GM12878 (cell line): ENCODE measurements around the gene RGS19. TPM values are rescaled to one million over a fixed set of nuclear protein-coding genes. Genes with fewer than 3 reads are reported as not detected.

Experiments used
- ATAC-seq: fragments of 200-7000 bp; cut with Tn5 transposase; 3 replicates; pipeline ENCODE4 v1.9.1; 2020; ENCODE audit warnings: mild to moderate bottlenecking, moderate library complexity
- BruUV-seq: library from RNA; stranded (reverse); fragments of 400-500 nt; replicated peaks from 2 replicates; lab custom pipeline; 2021; lab: Mats Ljungman, UMichigan
- CTCF ChIA-PET: fragments of 300-600 bp; sonication (Branson Sonifier 250); formaldehyde crosslinking; extraction: SDS; loops from one replicate; lab custom pipeline; 2021; ENCODE audit warnings: inconsistent platforms; lab: Yijun Ruan, JAX
- POLR2A ChIA-PET: fragments of 350-600 bp; formaldehyde crosslinking; extraction: SDS; loops from one replicate; lab custom pipeline; 2021; ENCODE audit warnings: inconsistent platforms; lab: Charles Lee
- RAD21 ChIA-PET: fragments of 300-600 bp; sonication (Branson Sonifier 250); formaldehyde crosslinking; loops from one replicate; lab custom pipeline; 2023; ENCODE audit warnings: antibody characterized with exemption; ENCODE audit not compliant: unreplicated experiment; lab: Charles Lee
- SMC1A ChIA-PET: fragments of 300-600 bp; sonication (Branson Sonifier 250); formaldehyde crosslinking; loops from one replicate; lab custom pipeline; 2023; ENCODE audit not compliant: unreplicated experiment, uncharacterized antibody; lab: Charles Lee
- DNase-seq: peaks from one replicate; pipeline ENCODE4 v3.0.0-alpha.2; 2011; ENCODE audit warnings: low read depth, low spot score
- FAIRE-seq: peaks from 3 replicates; lab custom pipeline; 2011; peaks lifted over from hg19 to GRCh38; lab: Jason Lieb, UNC
- H2AFZ ChIP-seq: 2 replicates; pipeline ENCODE4 v1.6.0; 2011; ENCODE audit warnings: low read depth, low read length, control low read depth; ENCODE audit not compliant: control insufficient read depth
- H3K27ac ChIP-seq: 2 replicates; pipeline ENCODE4 v1.5.1; 2011; ENCODE audit warnings: control low read depth; ENCODE audit not compliant: control insufficient read depth, insufficient read depth
- H3K27me3 ChIP-seq, 2 experiments: replicated peaks in 1 of 2; 2 replicates each; pipeline versions ENCODE4 v1.6.0 to v1.6.1; 2011; ENCODE audit warnings: low read length in 1 of 2; ENCODE audit not compliant: control insufficient read depth in 2 of 2, insufficient read depth in 2 of 2
- H3K36me3 ChIP-seq, 2 experiments: 2 replicates each; pipeline ENCODE4 v1.5.1; 2011; ENCODE audit warnings: low read length in 1 of 2; ENCODE audit not compliant: control insufficient read depth in 2 of 2, insufficient read depth in 2 of 2
- H3K4me1 ChIP-seq: 2 replicates; pipeline ENCODE4 v1.6.1; 2011; ENCODE audit warnings: mild to moderate bottlenecking, low read length, moderate library complexity, mixed read lengths; ENCODE audit not compliant: control insufficient read depth, insufficient read depth
- H3K4me2 ChIP-seq: 2 replicates; pipeline ENCODE4 v1.6.0; 2011; ENCODE audit warnings: control low read depth; ENCODE audit not compliant: control insufficient read depth, insufficient read depth
- H3K4me3 ChIP-seq: fragments of 200-600 bp; sonication (generic); 2 replicates; pipeline ENCODE4 v1.5.1; 2016
- H3K79me2 ChIP-seq: 2 replicates; pipeline ENCODE4 v1.6.0; 2011; ENCODE audit warnings: low read length; ENCODE audit not compliant: control insufficient read depth, insufficient read depth
- H3K9ac ChIP-seq: 2 replicates; pipeline ENCODE4 v1.8.0; 2011; ENCODE audit warnings: low read length, control low read depth, mixed read lengths; ENCODE audit not compliant: control insufficient read depth, insufficient read depth
- H3K9me3 ChIP-seq: replicated peaks from 3 replicates; pipeline ENCODE4 v1.5.1; 2011; ENCODE audit warnings: mild to moderate bottlenecking, low read length; ENCODE audit not compliant: control insufficient read depth, insufficient read depth
- H4K20me1 ChIP-seq: 2 replicates; pipeline ENCODE4 v1.6.0; 2011; ENCODE audit not compliant: control insufficient read depth, insufficient read depth
- CHD4 ChIP-seq: fragments of 200-600 bp; sonication (generic); IDR thresholded peaks from 2 replicates; pipeline ENCODE4 v1.6.1; 2016; ENCODE audit warnings: mild to moderate bottlenecking
- HCFC1 ChIP-seq: fragments of 150-350 bp; IDR thresholded peaks from 2 replicates; pipeline ENCODE4 v1.6.1; 2014; ENCODE audit warnings: low read length
- IRF5 ChIP-seq: fragments of 450-650 bp; IDR thresholded peaks from 2 replicates; pipeline ENCODE4 v1.6.1; 2017; ENCODE audit warnings: borderline replicate concordance
- MEF2B ChIP-seq: fragments of 450-650 bp; IDR thresholded peaks from 2 replicates; pipeline ENCODE4 v1.6.1; 2018; ENCODE audit warnings: mild to moderate bottlenecking, moderate library complexity; ENCODE audit not compliant: partially characterized antibody, poor library complexity, severe bottlenecking
- NFYB ChIP-seq: IDR thresholded peaks from 2 replicates; pipeline ENCODE4 v1.6.1; 2011; ENCODE audit warnings: low read depth, mild to moderate bottlenecking, low read length, improper control_type of control experiment, moderate library complexity; ENCODE audit not compliant: insufficient read depth
- NR2F1 ChIP-seq: fragments of 450-650 bp; conservative IDR thresholded peaks from 2 replicates; pipeline ENCODE4 v1.6.1; 2017; ENCODE audit warnings: mild to moderate bottlenecking
- SIN3A ChIP-seq: IDR thresholded peaks from 2 replicates; pipeline ENCODE4 v1.6.1; 2012; ENCODE audit warnings: low read depth, low read length, improper control_type of control experiment
- STAT1 ChIP-seq: fragments of 450-650 bp; conservative IDR thresholded peaks from 2 replicates; pipeline ENCODE4 v1.6.1; 2014; ENCODE audit warnings: antibody characterized with exemption, mild to moderate bottlenecking
- WGBS: methylation state at CpG from one replicate; pipeline ENCODE4 v1.1.6; 2016; ENCODE audit warnings: low lambda C conversion rate; ENCODE audit not compliant: insufficient replicate concordance, insufficient coverage; ENCODE audit errors: missing lambda C conversion rate; 5-methylcytosine and 5-hydroxymethylcytosine counted together
- in situ Hi-C: fragments of 300-500 bp; cut with MboI; formaldehyde crosslinking; loops from 9 replicates; pipeline ENCODE4 v1.14.3; 2018; ENCODE audit warnings: mixed read lengths
- intact Hi-C: fragments of 100-400 bp; cut with micrococcal nuclease; formaldehyde crosslinking; loops from one replicate; pipeline ENCODE4 v1.14.2; 2022; ENCODE audit not compliant: unreplicated experiment
- polyA plus RNA-seq, 11 experiments: library from polyadenylated mRNA; depleted of rRNA in 4 of 11; unstranded in 6 of 11; stranded (reverse) in 5 of 11; fragments of >200 nt; fragmentation: Nextera tagmentation in 4 of 11; fragmentation: Illumina TruSeq in 1 of 11; extraction: Ambion mirVana in 4 of 11; extraction: Trizol in 1 of 11; gene quantifications; 1 replicate in 1 of 11; 2 replicates in 10 of 11; pipeline versions ENCODE4 v1.2.1 to v1.2.3, GENCODE V29; 2011 to 2016; ENCODE audit warnings: inconsistent platforms in 2 of 11, missing spikeins in 2 of 11, low read depth in 1 of 11
- total RNA-seq, 4 experiments: library from RNA; depleted of rRNA in 3 of 4; stranded (reverse); fragments of >200 nt in 3 of 4; fragmentation: Illumina TruSeq in 1 of 4; extraction: Trizol in 1 of 4; gene quantifications; 2 replicates each; pipeline versions ENCODE4 v1.2.1 to v1.2.3, GENCODE V29; 2013 to 2021

Gene RGS19
- total and polyA plus RNA-seq, 10 of the 15 experiments (the other 5 are each of a cell fraction or from before 2014, with no cell fraction given), result 0.82 to 62.4 (median 39.8) TPM

- BruUV-seq, result no TSS peak
- TF ChIP-seq IRF5 (no peak), NFYB (no peak), SIN3A (no peak), STAT1 (no peak), NR2F1 (peak; percentile 66), HCFC1 (no peak), CHD4 (no peak), MEF2B (peak; percentile 90)
- TF ChIP-seq, all 136 proteins: peak for 2
- in situ Hi-C loops, result no loop called here
- RAD21 ChIA-PET, result interaction anchor here (1.2 to 4.9 kb wide), 4 partner anchors 12 to 74 kb away, joined by 3 to 16 read pairs (median 4); partner anchors contain the start of gene LKAAEAR1
- H3K4me2 ChIP-seq, result no peak overlapping the region
- no peak overlapping the region for H3K4me3 ChIP-seq
- WGBS, result 13% methylated on average over 19 of the region's 19 CpGs
- no peak for DNase-seq
- POLR2A ChIA-PET, result no interaction called here
- H4K20me1 ChIP-seq, result no peaks in the 10 kb centered on the region
- ATAC-seq, result peak; percentile 10; the same call in 1 of the 3 replicates
- H3K27ac ChIP-seq, result no peak overlapping the region
- H3K4me1 ChIP-seq, result no peaks in the 10 kb centered on the region; the same call in 1 of the 2 replicates
- CTCF ChIA-PET, result interaction anchor here (0.8 to 2.3 kb wide), 5 partner anchors 8 to 132 kb away, joined by 3 to 16 read pairs (median 4); no protein-coding TSS in a partner anchor
- no peaks in the 10 kb centered on the region for H3K79me2 ChIP-seq
- H2AFZ ChIP-seq, result no peak overlapping the region
- H3K9me3 ChIP-seq, result no peaks in the 10 kb centered on the region
- no peak overlapping the region for H3K9ac ChIP-seq
- intact Hi-C loops, result no loop called here
- no peak for FAIRE-seq
- SMC1A ChIA-PET, result interaction anchor here (0.8 to 1.4 kb wide), 3 partner anchors 8 to 29 kb away, joined by 3 to 5 read pairs (median 3); no protein-coding TSS in a partner anchor
- no peaks in the 10 kb centered on the region for H3K36me3 ChIP-seq
- H3K27me3 ChIP-seq, result peaks cover 0 to 3% of the 10 kb centered on the region in 2 experiments; a peak in 2 of 4 replicates
These were observed 32.7 kb upstream of the RGS19 start for GRCh38 chr20:64111841-64112641.
